Heart left ventricle (tissue), 16 donors: Measurements from ENCODE around the gene RIC3. TPM values are rescaled to one million over a fixed set of nuclear protein-coding genes. Genes with fewer than 3 reads are reported as not detected.

ENCODE experiments used
- ATAC-seq, 4 donors: fragments of 200-7000 bp; cut with Tn5 transposase; one replicate each; pipeline ENCODE4 v1.9.1; 2020 to 2022; ENCODE audit warnings: moderate library complexity in 4 of 4, mild to moderate bottlenecking in 3 of 4, moderate number of reproducible peaks in 1 of 4
- DNase-seq, 5 donors: peaks; one replicate each; pipeline ENCODE4 v3.0.0-alpha.2; 2020
- H3K27ac ChIP-seq, 12 donors: fragments of 200-600 bp; sonication (generic) in 4 of 12; one replicate each; pipeline versions ENCODE4 v1.5.0 to v1.8.0; 2016 to 2022; ENCODE audit warnings: mild to moderate bottlenecking in 2 of 12
- H3K27me3 ChIP-seq, 9 donors: fragments of 200-600 bp; sonication (generic) in 2 of 9; one replicate each; pipeline versions ENCODE4 v1.5.1 to v1.8.0; 2016 to 2022; ENCODE audit warnings: mild to moderate bottlenecking in 3 of 9
- H3K36me3 ChIP-seq, 9 donors: fragments of 200-600 bp; sonication (generic) in 2 of 9; one replicate each; pipeline versions ENCODE4 v1.5.0 to v1.8.0; 2018 to 2022; ENCODE audit warnings: mild to moderate bottlenecking in 2 of 9
- H3K4me1 ChIP-seq, 12 donors: fragments of 200-600 bp; sonication (generic) in 4 of 12; one replicate each; pipeline versions ENCODE4 v1.5.0 to v1.8.0; 2016 to 2022; ENCODE audit warnings: mild to moderate bottlenecking in 3 of 12
- H3K4me3 ChIP-seq, 12 donors: fragments of 200-600 bp; sonication (generic) in 4 of 12; one replicate each; pipeline versions ENCODE4 v1.5.0 to v1.8.0; 2017 to 2022; ENCODE audit warnings: mild to moderate bottlenecking in 9 of 12, moderate library complexity in 4 of 12
- H3K9me3 ChIP-seq, 12 donors: fragments of 200-600 bp; sonication (generic) in 4 of 12; one replicate each; pipeline versions ENCODE4 v1.5.0 to v1.8.0; 2016 to 2022; ENCODE audit warnings: mild to moderate bottlenecking in 1 of 12
- CTCF ChIP-seq, 12 donors: fragments of 200-600 bp; sonication (generic) in 4 of 12; IDR thresholded peaks; one replicate each; pipeline versions ENCODE4 v1.5.0 to v1.8.0; 2018 to 2022; ENCODE audit warnings: antibody characterized with exemption in 12 of 12, mild to moderate bottlenecking in 5 of 12
- POLR2A ChIP-seq, 2 donors: fragments of 450-650 bp; IDR thresholded peaks; one replicate each; pipeline ENCODE4 v1.6.1; 2017; ENCODE audit warnings: antibody characterized with exemption in 2 of 2, mild to moderate bottlenecking in 2 of 2, moderate library complexity in 2 of 2
- WGBS, 4 donors: extraction: QIAGEN DNeasy Blood & Tissue Kit in 2 of 4; methylation state at CpG; one replicate each; pipeline versions ENCODE4 v1.1.5 to v1.1.7; 2013 to 2018; 5-methylcytosine and 5-hydroxymethylcytosine counted together
- intact Hi-C, 10 donors: fragments of 100-400 bp; cut with DNase I; formaldehyde crosslinking; loops; one replicate each; pipeline versions ENCODE4 v1.11.1 to v1.14.2; 2022
- polyA plus RNA-seq, 2 donors: library from polyadenylated mRNA; stranded (reverse); fragments of 200-250 nt; gene quantifications; one replicate each; pipeline ENCODE4 v1.2.3, GENCODE V29; 2013
- total RNA-seq, 9 donors: library from RNA; depleted of rRNA in 2 of 9; stranded (reverse); fragments of >200 nt in 2 of 9; fragmentation: NEBNext Ultra II Directional in 3 of 9; extraction: Animal tissue kit (Norgen Biotek cat#: 25700) in 3 of 9; gene quantifications; one replicate each; pipeline versions ENCODE4 v1.1.0 to v1.2.4, GENCODE V29; 2016 to 2023
- donor health status: ischemic (EF 13 %, LVEDD 7.1; RV severe dilation, severe dysfunction).
- donor health status: healthy with polysubstance abuse.
- donor health status: DM: no; HTN: yes; CAD: no.
- donor health status: DM: no; HTN: no; CAD: no.
- donor health status: ischemic (EF 25% LVEDD 6.9; RV normal size, moderate dysfunction).
- donor health status: ischemic (EF 25% LVEDD 5.7; RV mildly dilated, moderate dysfunction).
- donor health status: healthy.
- donor health status: DM: yes; HTN: yes; CAD: no.
- donor health status: ischemic (EF 35%, LVEDD 5.7; RV mildly dilated, moderate dysfunction).
- donor health status: nonischemic (EF 11% LVEDD 7.7; RV severe dilation, severe dysfunction).
- donor health status: DM: yes; HTN: yes; CAD: no.
- donor health status: PGD.
- donor health status: ischemic (EF 29% LVEDD 5.4; RV normal size, mild dysfunction).
- donor health status: nonischemic (EF 23%, LVEDD 6.1; RV moderate dilation, normal function).

The RIC3 gene
- total and polyA plus RNA-seq, 11 donors = 3.1 to 16.3 (median 10.0) TPM

DNA sequence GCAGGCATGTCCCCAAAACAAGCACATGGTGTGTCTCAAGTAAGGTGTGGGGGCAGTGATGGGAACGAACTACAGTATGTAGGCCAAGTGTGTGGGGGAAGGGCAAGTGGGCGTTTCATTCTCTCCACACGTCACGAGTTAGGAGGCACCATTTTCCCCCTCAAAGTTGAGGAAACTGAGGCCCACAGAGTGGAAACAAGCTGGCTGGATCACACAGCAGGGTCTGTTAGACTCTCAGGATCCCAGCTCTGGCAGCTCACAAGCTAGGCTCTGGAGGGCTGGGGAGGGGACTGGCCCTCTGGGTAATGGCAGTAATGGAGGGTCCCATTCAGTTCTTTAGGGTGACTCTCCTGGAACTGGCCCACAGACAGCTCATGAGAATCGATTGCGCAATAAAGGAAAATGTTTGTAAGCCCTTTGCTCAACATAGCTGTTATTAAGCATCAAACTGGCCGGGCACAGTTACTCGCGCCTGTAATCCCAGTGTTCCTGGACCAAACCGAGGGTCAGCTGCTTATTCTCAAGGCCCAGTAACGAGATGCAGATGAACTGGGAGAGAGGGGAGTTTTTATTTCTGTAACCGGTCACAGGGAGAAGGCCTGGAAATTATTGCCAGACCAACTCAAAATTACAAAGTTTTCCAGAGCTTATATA, 111.9 kb downstream of the RIC3 start:
- H3K4me1 ChIP-seq = peaks cover 0 to 32% (median 17%) of the 10 kb centered on the region in 12 donors
- peak; percentile 57 to 74 (median 68) for ATAC-seq
- H3K9me3 ChIP-seq = no peaks in the 10 kb centered on the region
- DNase-seq = peak in 2 of 5 donors; percentile 67 to 69
- H3K36me3 ChIP-seq = no peaks in the 10 kb centered on the region
- no peak for TF ChIP-seq POLR2A (IDR thresholded peaks at IDR 0.05)
- TF ChIP-seq CTCF (IDR thresholded peaks at IDR 0.05) = no peak
- no peaks in the 10 kb centered on the region for H3K27me3 ChIP-seq
- WGBS, 4 donors = 54 to 67% (median 59%) methylated on average over 12 of the region's 12 CpGs
- no peak overlapping the region for H3K4me3 ChIP-seq
- intact Hi-C loops = no loop called here
- H3K27ac ChIP-seq = peak overlapping the region in 8 of 12 donors; percentile 17 to 72 (median 35)

Other genes with a start within 250 kb of the RIC3 start
- not detected for gene OR10A6, start 237.8 kb downstream of the RIC3 start, total RNA-seq
- not detected for gene OR10A6, start 237.8 kb downstream of the RIC3 start, polyA plus RNA-seq
- not detected for gene OR10A3, start 227.3 kb downstream of the RIC3 start, total RNA-seq
- not detected for gene OR10A3, start 227.3 kb downstream of the RIC3 start, polyA plus RNA-seq
- gene NLRP10, start 203.6 kb downstream of the RIC3 start, total RNA-seq = not detected
- not detected for gene NLRP10, start 203.6 kb downstream of the RIC3 start, polyA plus RNA-seq
- 100 to 1,000 TPM; 134 to 181 (median 147) TPM for gene EIF3F, start 181.7 kb downstream of the RIC3 start, total RNA-seq
- 100 to 1,000 TPM; 103 to 434 TPM for gene EIF3F, start 181.7 kb downstream of the RIC3 start, polyA plus RNA-seq
- 10 to 100 TPM; 11.7 to 38.8 (median 18.9) TPM for gene TUB, start 87.8 kb downstream of the RIC3 start, total RNA-seq
- gene TUB, start 87.8 kb downstream of the RIC3 start, polyA plus RNA-seq = 1 to 10 TPM; 4.7 to 5.7 TPM
- 1 to 10 TPM in 6 of 9 donors, under 1 TPM in 2, not detected in 1; 0.75 to 4.1 (median 2.4) TPM for gene LMO1, start 94.9 kb upstream of the RIC3 start, total RNA-seq
- gene LMO1, start 94.9 kb upstream of the RIC3 start, polyA plus RNA-seq = 1 to 10 TPM in 1 of 2 donors, under 1 TPM in 1; 0.42 to 2.2 TPM